ENCODE data around the gene CLEC7A. TPM values are rescaled to one million over a fixed set of nuclear protein-coding genes. Genes with fewer than 3 reads are reported as not detected.

The CLEC7A gene
- total and polyA plus RNA-seq, 4 donors, result 2.8 to 7.0 (median 3.8) TPM

- no peak for TF ChIP-seq REST (IDR thresholded peaks at IDR 0.05)
- TF ChIP-seq MAX (IDR thresholded peaks at IDR 0.05), result no peak
- TF ChIP-seq CTCF (IDR thresholded peaks at IDR 0.05; ENCODE audit: low read depth, low read length, missing input control), result no peak
- no peak for TF ChIP-seq SP1 (IDR thresholded peaks at IDR 0.05)
- no peak for TF ChIP-seq EGR1 (IDR thresholded peaks at IDR 0.05; ENCODE audit: low read depth in 2 of 2)
- TF ChIP-seq ZBTB33 (IDR thresholded peaks at IDR 0.05), result no peak
- TF ChIP-seq NR2F2 (IDR thresholded peaks at IDR 0.05), result no peak
- TF ChIP-seq RAD21 (IDR thresholded peaks at IDR 0.05), result no peak
- TF ChIP-seq YY1 (IDR thresholded peaks at IDR 0.05), result no peak
- no peak for TF ChIP-seq RXRA (IDR thresholded peaks at IDR 0.05)
- no peak for TF ChIP-seq JUND (IDR thresholded peaks at IDR 0.05)
- TF ChIP-seq TAF1 (conservative IDR thresholded peaks at IDR 0.05), result no peak
- TF ChIP-seq FOXA2 (IDR thresholded peaks at IDR 0.05), result no peak
- TF ChIP-seq HNF4G (IDR thresholded peaks at IDR 0.05), result no peak
- Histone ChIP-seq H3K4me1 (ENCODE audit: control insufficient read depth in 4 of 4, insufficient read depth in 4 of 4, low read length in 3 of 4) (no peaks in the 10 kb centered on the region), H3K36me3 (ENCODE audit: control insufficient read depth in 4 of 4, insufficient read depth in 3 of 4, low read depth in 1 of 4, low read length in 3 of 4) (no peaks in the 10 kb centered on the region), H3K9me3 (ENCODE audit: control insufficient read depth in 4 of 4, low read length in 3 of 4) (no peaks in the 10 kb centered on the region), H3K27me3 (ENCODE audit: control insufficient read depth in 4 of 4, insufficient read depth in 4 of 4, low read length in 3 of 4) (no peaks in the 10 kb centered on the region), H3K4me3 (ENCODE audit: low read depth in 1 of 3, low read length in 3 of 3) (no peak overlapping the region), H3K9ac (ENCODE audit: low read depth in 1 of 2, low read length in 2 of 2) (no peak overlapping the region), H3K27ac (ENCODE audit: low read depth in 1 of 2, low read length in 2 of 2) (no peak overlapping the region)
- no peak for DNase-seq (ENCODE audit: low spot score)
- 94% methylated on average over 5 of the region's 5 CpGs for WGBS
These were observed 56.7 kb downstream of the CLEC7A start for GRCh38 chr12:10073261-10073660.

GRCh38 chr12:10072131-10072530 lies 57.9 kb downstream of the CLEC7A start:
- 95% methylated on average over 2 of the region's 2 CpGs for WGBS
- no peak for DNase-seq (ENCODE audit: low spot score)
- TF ChIP-seq RAD21 (IDR thresholded peaks at IDR 0.05) (no peak), FOXA2 (IDR thresholded peaks at IDR 0.05) (no peak), MAX (IDR thresholded peaks at IDR 0.05) (no peak), RXRA (IDR thresholded peaks at IDR 0.05) (no peak), CTCF (IDR thresholded peaks at IDR 0.05; ENCODE audit: low read depth, low read length, missing input control) (no peak), ZBTB33 (IDR thresholded peaks at IDR 0.05) (no peak), EGR1 (IDR thresholded peaks at IDR 0.05; ENCODE audit: low read depth in 2 of 2) (no peak), JUND (IDR thresholded peaks at IDR 0.05) (no peak), SP1 (IDR thresholded peaks at IDR 0.05) (no peak), FOXA1 (IDR thresholded peaks at IDR 0.05) (no peak), HNF4A (conservative IDR thresholded peaks at IDR 0.05) (no peak), NR2F2 (IDR thresholded peaks at IDR 0.05) (no peak), TAF1 (conservative IDR thresholded peaks at IDR 0.05) (no peak), YY1 (IDR thresholded peaks at IDR 0.05) (no peak)

More at GRCh38 chr12:10072131-10072530, 57.9 kb downstream of the CLEC7A start:
- H3K4me1 ChIP-seq (ENCODE audit: control insufficient read depth in 4 of 4, insufficient read depth in 4 of 4, low read length in 3 of 4), result no peaks in the 10 kb centered on the region
- H3K27ac ChIP-seq (ENCODE audit: low read depth in 1 of 2, low read length in 2 of 2), result no peak overlapping the region
- H3K27me3 ChIP-seq (ENCODE audit: control insufficient read depth in 4 of 4, insufficient read depth in 4 of 4, low read length in 3 of 4), result no peaks in the 10 kb centered on the region
- no peaks in the 10 kb centered on the region for H3K36me3 ChIP-seq (ENCODE audit: control insufficient read depth in 4 of 4, insufficient read depth in 3 of 4, low read depth in 1 of 4, low read length in 3 of 4)
- H3K9ac ChIP-seq (ENCODE audit: low read depth in 1 of 2, low read length in 2 of 2), result no peak overlapping the region
- H3K4me3 ChIP-seq (ENCODE audit: low read depth in 1 of 3, low read length in 3 of 3), result no peak overlapping the region
- no peaks in the 10 kb centered on the region for H3K9me3 ChIP-seq (ENCODE audit: control insufficient read depth in 4 of 4, low read length in 3 of 4)
